ENCODE measurements around the gene PI4KA. TPM values are rescaled to one million over a fixed set of nuclear protein-coding genes. Genes with fewer than 3 reads are reported as not detected.
"Not testable (repeated sequence)": the region's sequence is repeated elsewhere in the genome, so short reads cannot be mapped to it uniquely, and the experiment has no call there.

The PI4KA gene
- total RNA-seq, 4 donors from 2014 or later = 62.1 to 97.2 (median 86.9) TPM

- DNase-seq (ENCODE audit: low spot score) (no peak), ATAC-seq (ENCODE audit: low FRiP score) (no peak)
- TF ChIP-seq CTCF (IDR thresholded peaks at IDR 0.05) = no peak
Measured at GRCh38 chr22:20776624-20777405, 81.8 kb downstream of the PI4KA start.

GRCh38 chr22:20775342-20775895 is 83.2 kb downstream of the PI4KA start:
- no peak for DNase-seq (ENCODE audit: low spot score)
- ATAC-seq (ENCODE audit: low FRiP score) = no peak
- TF ChIP-seq CTCF (IDR thresholded peaks at IDR 0.05) = no peak

- ATAC-seq (ENCODE audit: low FRiP score) = no peak
- DNase-seq (ENCODE audit: low spot score) = no peak
- no peak for TF ChIP-seq CTCF (IDR thresholded peaks at IDR 0.05)
Measured at GRCh38 chr22:20774882-20775281, 83.7 kb downstream of the PI4KA start.

GRCh38 chr22:20773793-20774212 is 84.8 kb downstream of the PI4KA start, which contains the start of gene SERPIND1:
Gene SERPIND1 (plus strand): TSS chr22:20774113. CDS start chr22:20779313, 5,200 bp downstream.
- no peak for TF ChIP-seq CTCF (IDR thresholded peaks at IDR 0.05)
- DNase-seq (ENCODE audit: low spot score) (no peak), ATAC-seq (ENCODE audit: low FRiP score) (no peak)

GRCh38 chr22:20771918-20772625 is 86.5 kb downstream of the PI4KA start:
- TF ChIP-seq CTCF (IDR thresholded peaks at IDR 0.05) = no peak
- no peak for DNase-seq (ENCODE audit: low spot score)
- no peak for ATAC-seq (ENCODE audit: low FRiP score)

GRCh38 chr22:20769496-20769826 is 89.2 kb downstream of the PI4KA start:
- not testable (repeated sequence) for DNase-seq (ENCODE audit: low spot score); ATAC-seq (ENCODE audit: low FRiP score)

- no peak for ATAC-seq (ENCODE audit: low FRiP score)
- TF ChIP-seq CTCF (IDR thresholded peaks at IDR 0.05) = no peak
- DNase-seq (ENCODE audit: low spot score) = no peak
Measured at GRCh38 chr22:20766530-20766929, 92.1 kb downstream of the PI4KA start.

Data from omental fat pad (tissue), 4 donors.